Mammary epithelial cell (primary cell): ENCODE data around the gene MYBPH.

Source experiments
- CTCF ChIP-seq, 2 donors: IDR thresholded peaks in 1 of 2; conservative IDR thresholded peaks in 1 of 2; 2 replicates each; pipeline ENCODE4 v1.5.1; 2011 to 2012; ENCODE audit warnings: inconsistent platforms in 2 of 2, low read length in 2 of 2, mild to moderate bottlenecking in 2 of 2, control low read depth in 1 of 2, low read depth in 1 of 2; ENCODE audit not compliant: insufficient read depth in 1 of 2; ENCODE audit errors: extremely low read depth in 1 of 2
- EZH2 ChIP-seq: IDR thresholded peaks from 2 replicates; pipeline ENCODE4 v1.6.1; 2012; ENCODE audit warnings: low read length, inconsistent platforms, borderline replicate concordance

GRCh38 chr1:203158423-203158822, 17.2 kb downstream of the MYBPH start:
- no peak for TF ChIP-seq EZH2
- no peak for TF ChIP-seq CTCF (conservative IDR thresholded peaks at IDR 0.05 in 1 of 2, IDR thresholded peaks at IDR 0.05 in 1 of 2; ENCODE audit: extremely low read depth in 1 of 2, insufficient read depth in 1 of 2, low read depth in 1 of 2, low read length in 2 of 2)
